Ureter (tissue), 1 donor: Measurements from ENCODE around the gene TBC1D25. TPM values are rescaled to one million over a fixed set of nuclear protein-coding genes. Genes with fewer than 3 reads are reported as not detected.

ENCODE experiments used
- DNase-seq: peaks from one replicate; pipeline ENCODE4 v3.0.0-alpha.2; 2020; ENCODE audit warnings: low spot score
- total RNA-seq: library from RNA; stranded (reverse); gene quantifications from one replicate; pipeline ENCODE4 v1.2.4, GENCODE V29; 2023
- donor health status: DM: yes; HTN: yes; CAD: no.

TBC1D25 gene
- total RNA-seq, 1 donor from 2014 or later, result 12.2 TPM

DNA sequence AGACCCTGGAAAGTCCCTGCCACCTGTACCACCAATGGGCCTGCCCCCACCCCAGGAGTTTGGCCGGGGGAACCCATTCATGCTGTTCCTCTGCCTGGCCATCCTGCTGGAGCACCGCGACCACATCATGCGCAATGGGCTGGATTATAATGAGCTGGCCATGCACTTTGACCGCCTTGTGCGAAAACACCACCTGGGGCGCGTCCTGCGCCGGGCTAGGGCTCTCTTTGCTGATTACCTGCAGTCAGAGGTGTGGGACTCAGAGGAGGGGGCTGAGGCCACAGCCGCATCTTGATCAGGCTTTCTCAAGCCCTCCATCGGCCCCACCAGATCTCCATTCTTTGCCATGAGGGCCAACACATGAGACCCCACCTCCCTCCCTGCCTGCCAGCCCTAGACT is 21.2 kb downstream of the TBC1D25 start:
- no peak for DNase-seq

GRCh38 chrX:48569958-48570357 is 30.4 kb downstream of the TBC1D25 start:
- DNase-seq, result no peak

DNA sequence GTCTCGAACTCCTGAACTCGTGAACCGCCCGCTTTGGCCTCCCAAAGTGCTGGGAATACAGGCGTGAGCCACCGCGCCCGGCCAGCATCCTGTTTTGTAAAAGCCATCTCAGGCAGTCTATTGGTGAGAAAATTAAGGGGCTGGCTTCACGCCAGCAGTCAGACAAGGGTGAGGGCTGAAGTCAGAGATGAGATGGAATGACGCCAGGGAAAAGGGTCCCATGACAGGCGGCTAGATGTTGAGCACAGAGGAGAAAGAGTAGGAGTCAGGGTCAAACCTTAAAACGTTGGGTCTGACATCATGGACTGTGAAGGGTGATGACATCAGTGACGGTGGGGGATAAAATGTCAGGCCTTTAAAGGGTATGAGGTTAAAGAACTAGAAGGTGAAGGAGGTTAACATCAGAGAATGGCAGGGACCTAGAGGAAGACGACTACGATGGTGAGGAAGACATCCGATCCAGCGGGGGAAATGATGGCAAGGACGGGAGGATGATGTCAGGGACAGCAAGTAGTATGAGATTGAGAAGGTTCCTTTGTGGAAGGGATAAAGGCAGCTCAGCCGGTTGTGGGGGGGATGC is 34.3 kb downstream of the TBC1D25 start:
- DNase-seq, result peak; percentile 54

DNA sequence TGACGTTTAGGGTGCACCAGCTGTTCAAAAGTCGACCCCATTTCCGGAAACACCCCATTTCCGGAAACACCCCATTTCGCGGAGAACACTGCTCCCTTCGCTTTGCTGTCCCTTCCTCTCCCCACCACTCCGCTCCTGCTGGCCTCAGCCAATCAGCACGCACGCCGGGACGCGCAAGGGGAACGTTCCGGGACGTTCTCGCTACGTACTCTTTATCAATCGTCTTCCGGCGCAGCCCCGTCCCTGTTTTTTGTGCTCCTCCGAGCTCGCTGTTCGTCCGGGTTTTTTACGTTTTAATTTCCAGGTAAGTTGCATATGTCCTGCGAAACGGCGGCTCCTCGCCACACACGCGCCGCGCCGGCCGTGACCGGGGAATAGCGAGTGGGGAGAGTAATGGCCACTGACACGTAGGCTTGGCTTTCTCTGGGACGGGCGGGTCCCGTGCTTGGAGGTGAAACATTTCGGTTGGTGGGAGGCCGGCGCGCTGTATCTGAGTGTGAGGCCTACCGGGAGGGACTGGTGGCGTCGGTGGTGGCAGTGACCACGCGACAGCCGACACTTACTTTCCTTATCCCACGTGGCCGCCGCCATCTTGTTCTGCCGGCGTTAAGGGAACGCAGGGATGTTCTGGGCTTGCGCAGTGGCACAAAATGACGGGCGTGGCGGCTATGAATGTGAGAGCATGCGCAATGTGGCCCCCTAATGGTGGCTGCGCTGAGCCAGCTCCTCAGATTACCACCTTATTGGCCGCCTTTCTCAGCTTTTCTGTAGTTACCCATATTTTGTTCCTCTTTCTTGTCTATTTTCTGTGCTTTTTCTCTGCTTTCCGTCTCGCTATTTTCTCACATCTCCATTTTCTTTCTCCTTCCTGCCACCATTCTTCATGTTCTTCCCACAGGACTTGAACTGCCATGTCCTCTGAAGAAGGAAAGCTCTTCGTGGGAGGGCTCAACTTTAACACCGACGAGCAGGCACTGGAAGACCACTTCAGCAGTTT is 35.1 kb downstream of the TBC1D25 start, which contains the start of gene RBM3:
Gene RBM3 (plus strand): TSS at position 215 of the 997 bp plus-strand sequence. CDS start 697 bp downstream, at position 912.
- peak; percentile 95 for DNase-seq

- DNase-seq, result no peak
Measured at GRCh38 chrX:48575642-48576041, 36.1 kb downstream of the TBC1D25 start.

GRCh38 chrX:48576108-48576507 is 36.6 kb downstream of the TBC1D25 start:
- no peak for DNase-seq

- no peak for DNase-seq
Measured at GRCh38 chrX:48578661-48579128, 39.2 kb downstream of the TBC1D25 start.

GRCh38 chrX:48579259-48579658 is 39.7 kb downstream of the TBC1D25 start:
- no peak for DNase-seq

GRCh38 chrX:48580662-48581061 is 41.1 kb downstream of the TBC1D25 start:
- no peak for DNase-seq

DNA sequence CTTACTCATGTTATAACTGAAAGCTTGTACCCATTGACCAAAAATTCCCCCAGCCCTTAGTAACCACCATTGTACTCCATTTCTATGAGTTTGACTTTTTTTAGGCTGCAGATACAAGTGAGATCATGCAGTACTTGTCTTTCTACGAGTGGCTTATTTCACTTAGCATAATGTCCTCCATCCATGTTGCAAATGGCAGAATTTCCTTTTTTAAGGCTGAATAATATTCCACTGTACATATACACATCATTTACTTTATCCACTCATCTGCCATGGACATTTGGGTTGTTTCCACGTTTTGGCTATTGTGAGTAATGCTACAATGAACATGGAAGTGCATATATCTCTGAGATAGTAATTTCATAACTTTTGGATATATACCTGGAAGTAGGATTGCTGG is 45.2 kb downstream of the TBC1D25 start:
- no peak for DNase-seq

GRCh38 chrX:48589482-48590162 is 50.1 kb downstream of the TBC1D25 start:
- no peak for DNase-seq

DNA sequence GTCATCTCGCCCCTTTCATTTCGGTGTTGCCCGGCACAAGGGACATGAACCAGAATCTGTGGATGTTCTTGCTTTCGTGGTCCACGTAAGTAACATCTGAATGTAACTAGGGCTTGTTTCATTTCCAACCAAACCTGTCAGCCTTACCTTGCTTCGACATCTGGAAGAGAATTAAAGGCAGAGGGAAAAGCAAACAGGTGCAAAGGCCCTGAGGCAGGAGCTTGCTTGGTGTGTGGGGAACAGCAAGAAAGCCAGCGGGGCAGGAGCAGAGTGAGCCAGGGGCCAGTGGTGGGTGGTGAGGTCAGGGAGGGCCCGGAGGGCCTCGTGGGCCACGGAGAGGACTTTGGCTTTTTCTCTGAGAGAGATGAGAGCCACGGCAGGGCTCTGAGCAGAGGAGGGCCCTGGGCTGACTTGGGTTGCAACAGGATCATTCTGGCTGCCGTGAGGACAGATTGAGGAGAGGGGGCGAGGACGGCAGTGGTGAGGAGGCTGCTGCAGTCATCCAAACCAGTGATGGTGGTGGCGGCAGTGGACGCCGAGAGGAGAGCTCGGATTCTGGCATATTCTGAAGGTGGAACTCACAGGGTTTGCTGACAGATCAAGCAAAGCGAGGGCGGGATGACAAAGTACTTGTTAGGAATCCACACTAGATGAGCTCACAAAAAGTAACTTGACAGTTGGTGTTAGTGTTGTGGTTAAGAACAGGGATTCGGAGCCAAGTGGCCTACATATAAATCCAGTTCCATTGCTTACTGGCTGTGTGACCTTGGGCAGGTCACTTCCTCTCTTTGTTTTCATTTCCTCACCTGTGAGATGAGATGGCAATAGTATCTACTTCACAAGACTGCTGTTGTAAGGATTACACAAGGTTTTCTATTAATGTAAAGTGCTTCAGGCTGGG is 50.9 kb downstream of the TBC1D25 start:
- DNase-seq, result no peak

- DNase-seq, result no peak
Measured at GRCh38 chrX:48591255-48591791, 51.8 kb downstream of the TBC1D25 start.

GRCh38 chrX:48592971-48593370 is 53.5 kb downstream of the TBC1D25 start:
- DNase-seq, result no peak

DNA sequence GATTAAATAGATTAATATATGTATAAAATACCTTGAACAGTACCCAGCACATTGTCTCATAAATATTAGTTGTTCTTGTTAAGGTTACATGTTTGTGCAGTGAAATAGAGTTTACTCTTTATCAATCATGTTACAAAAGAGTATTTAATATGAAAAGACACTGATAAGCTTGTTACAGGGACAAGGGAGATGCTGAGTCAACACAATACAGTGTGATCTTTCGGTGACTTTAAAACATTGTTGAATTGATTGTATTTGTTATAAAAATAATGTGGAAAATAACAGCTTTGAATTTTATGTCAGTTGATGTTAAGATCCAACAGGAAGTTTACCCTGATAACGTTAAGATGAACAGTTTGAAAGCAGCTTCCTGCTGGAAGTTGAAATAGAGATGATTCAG is 56.4 kb downstream of the TBC1D25 start:
- DNase-seq, result no peak

DNA sequence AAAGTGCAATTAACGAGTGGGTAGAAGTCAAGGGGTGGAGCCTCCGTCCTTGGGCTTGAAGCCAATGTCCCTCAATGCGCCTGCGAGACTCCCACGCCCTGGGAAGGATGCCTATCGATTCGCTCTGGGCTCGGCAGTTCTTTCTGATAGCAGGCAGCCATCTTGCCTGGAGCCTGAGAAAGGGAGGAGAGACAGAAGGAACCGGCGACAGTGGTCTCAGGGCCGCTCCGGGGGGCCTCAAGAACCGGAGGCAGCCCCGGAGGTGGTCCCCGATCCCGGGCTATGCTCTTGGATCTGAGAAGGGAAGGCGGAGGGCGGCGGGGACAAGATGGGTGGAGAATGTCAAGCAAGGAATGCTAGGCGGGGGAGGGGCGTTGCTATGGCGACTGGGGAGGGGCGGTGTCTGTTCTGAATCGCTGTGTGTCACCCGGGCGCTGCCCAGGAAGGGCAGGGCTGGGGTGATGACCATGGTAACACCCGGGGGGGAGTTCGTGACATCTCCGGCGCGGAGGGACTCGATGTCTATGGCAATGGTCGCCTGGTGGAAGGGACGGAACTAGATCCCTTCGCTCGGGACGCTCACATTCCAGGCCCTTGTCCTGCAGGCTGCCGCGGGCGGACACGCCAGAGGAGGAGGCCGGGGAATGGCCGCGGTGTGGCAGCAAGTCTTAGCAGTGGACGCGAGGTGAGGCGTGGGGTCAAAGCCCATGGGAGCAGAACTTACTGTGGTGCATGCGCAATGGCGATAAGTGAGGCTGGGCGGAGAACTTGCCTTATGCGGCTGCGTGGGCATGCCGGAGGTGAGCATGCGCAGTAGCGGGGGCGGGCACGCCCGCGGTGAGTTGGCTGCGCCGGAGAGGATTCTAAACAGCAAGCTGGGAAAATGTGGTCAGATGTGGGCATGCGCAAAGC is 58.1 kb downstream of the TBC1D25 start, which contains the start of gene WDR13:
Gene WDR13 (plus strand): TSS at position 140 of the 912 bp plus-strand sequence. CDS start 505 bp downstream, at position 645.
- peak; percentile 93 for DNase-seq

DNA sequence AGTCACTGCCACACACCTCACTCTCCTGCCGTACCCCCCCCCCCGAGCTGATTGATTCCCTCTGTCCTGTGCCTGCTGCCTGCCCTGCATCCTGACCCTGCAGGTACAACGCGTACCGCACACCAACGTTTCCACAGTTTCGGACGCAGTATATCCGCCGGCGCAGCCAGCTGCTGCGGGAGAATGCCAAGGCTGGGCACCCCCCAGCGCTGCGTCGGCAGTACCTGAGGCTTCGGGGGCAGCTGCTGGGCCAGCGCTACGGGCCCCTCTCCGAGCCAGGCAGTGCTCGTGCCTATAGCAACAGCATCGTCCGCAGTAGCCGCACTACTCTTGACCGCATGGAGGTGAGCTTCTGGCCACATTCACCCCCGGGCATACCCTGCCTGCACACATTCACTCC is 59.1 kb downstream of the TBC1D25 start:
- no peak for DNase-seq

- DNase-seq, result no peak
Measured at GRCh38 chrX:48599341-48599740, 59.8 kb downstream of the TBC1D25 start.

GRCh38 chrX:48600226-48600625 is 60.7 kb downstream of the TBC1D25 start:
- no peak for DNase-seq
